Kidney glomerular epithelial cell (primary cell): Measurements from ENCODE around the gene TMEM132E.
A peak's percentile ranks its signal among the peaks of the same experiment; 100 is the strongest.

ENCODE experiments used
- DNase-seq: peaks from one replicate; lab custom pipeline; 2025; lab: John Stamatoyannopoulos, UW

TMEM132E gene

DNA sequence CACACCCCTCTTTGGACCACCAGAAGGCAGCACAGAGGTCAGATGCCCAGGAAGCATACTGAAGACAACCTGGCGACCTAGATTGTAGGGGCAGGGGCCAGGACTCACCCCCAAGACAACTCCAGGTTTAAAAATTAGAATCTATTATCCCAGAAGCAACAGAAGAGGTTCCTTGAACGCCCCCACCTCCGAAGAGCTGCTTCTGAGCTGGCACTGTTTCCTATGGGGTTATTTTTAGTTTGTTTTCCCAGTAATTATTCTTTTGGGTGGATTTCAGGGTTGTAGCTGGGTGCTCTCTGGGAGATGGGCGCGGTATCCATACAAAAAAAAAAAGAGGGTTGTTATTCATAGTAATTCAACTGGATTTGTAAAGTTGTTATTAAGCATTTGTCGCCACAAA is 10.4 kb upstream of the TMEM132E start:
- no peak for DNase-seq

DNA sequence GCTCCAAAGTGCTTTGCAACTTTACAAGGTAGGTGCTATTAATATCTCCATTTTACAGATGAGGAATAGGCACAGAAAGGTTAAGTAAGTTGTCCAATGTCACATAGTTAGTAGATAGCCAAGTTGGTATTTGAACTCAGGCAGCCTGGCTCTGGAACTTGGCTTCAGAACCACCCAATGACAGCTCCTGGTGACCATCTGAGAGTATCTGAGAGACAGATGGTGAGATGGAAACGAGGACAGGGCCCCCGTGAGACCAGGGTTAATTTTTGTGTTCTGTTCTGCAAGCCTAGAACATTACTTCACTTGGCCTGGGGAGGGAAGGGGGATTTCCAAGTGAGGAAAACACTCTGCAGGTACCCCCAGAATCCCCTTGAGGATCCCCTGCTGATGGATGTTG is 9.8 kb upstream of the TMEM132E start:
- DNase-seq, result no peak

DNA sequence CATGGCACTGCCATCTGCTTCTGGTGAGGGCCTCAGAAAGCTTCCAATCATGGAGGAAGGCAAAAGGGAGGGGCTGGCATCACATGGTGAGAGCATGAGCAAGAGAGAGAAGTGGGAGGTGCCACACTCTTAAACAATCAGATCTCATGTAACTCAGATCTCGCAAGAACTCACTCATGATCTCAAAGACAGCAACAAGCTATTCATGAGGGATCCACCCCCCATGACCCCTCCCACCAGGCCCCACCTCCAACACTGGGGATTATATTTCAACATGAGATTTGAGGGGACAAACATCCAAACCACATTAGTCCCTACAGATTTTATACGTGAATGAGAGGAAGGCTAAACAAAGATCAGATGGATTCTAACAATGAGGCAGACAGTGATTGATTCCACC is 8.9 kb upstream of the TMEM132E start:
- no peak for DNase-seq

DNA sequence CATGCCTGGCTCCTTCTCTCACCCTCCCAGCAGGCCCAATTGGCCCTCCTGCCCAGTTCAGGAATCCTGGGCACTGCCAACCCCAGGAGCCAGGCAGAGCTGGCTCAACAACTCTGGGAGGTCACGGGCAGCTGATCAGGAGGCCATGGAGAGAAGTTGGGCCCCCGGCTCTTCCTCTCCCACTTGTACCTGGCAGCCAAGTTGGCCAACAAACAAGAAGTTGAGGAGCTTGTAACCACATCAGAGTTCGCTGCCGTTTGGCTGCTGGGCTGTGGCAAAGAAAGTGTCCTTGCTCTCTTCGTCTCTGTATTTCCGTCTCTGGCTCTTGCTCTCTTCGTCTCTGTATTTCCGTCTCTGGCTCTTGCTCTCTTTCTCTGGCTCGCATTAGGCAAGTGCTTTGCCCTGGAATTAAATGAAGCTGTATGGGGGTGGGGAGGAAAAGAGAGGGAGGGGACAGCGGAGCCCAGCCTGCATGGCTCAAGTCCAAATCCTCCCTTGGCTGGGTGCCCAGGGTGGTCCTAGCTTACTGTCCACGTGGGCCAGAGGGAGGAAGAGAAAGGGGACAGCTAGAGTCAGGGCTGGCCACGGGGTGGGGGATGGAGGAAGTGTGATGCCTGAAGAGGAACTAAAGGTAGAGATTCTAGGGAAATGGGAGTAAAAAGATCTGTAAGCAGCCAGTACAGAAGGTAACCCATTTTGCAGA is 7.8 kb upstream of the TMEM132E start:
- DNase-seq, result no peak

DNA sequence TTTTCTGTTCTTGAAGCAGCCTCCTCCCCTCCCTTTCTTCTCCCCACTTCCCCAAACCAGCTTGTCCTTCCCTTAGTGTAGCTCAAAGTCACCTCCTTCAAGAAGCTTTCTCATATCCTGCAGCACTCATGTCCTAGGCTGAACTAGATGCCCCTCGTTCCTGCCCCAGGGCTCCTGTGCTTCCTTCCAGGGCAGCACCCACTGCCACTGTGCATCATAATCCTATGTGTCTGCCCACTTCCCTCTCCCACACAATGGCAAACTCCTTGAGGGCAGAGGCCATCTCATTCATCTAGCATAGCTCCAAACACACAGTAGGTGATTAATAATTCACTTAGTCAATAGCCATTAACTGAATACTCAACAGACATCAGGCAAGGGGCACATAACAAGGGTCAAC is 6.9 kb upstream of the TMEM132E start:
- DNase-seq, result no peak

DNA sequence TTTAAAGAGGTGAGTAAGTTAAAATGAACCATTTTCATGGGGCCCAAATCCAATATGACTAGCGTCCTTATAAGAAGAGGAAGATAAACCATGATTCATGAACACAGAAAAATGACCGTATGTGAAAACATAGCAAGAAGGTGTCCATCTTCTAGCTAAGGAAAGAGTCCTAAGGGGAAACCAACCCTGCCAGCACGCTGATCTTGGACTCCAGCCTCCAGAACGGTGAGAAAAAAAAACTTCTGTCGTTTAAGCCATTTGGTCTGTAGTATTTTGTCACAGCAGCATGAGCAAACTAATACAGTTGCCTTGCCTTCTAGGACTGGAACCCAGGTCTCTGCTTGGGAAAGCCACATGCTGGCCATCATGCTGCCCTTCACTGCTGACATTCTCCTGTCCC is 4.2 kb upstream of the TMEM132E start:
- DNase-seq, result no peak

DNA sequence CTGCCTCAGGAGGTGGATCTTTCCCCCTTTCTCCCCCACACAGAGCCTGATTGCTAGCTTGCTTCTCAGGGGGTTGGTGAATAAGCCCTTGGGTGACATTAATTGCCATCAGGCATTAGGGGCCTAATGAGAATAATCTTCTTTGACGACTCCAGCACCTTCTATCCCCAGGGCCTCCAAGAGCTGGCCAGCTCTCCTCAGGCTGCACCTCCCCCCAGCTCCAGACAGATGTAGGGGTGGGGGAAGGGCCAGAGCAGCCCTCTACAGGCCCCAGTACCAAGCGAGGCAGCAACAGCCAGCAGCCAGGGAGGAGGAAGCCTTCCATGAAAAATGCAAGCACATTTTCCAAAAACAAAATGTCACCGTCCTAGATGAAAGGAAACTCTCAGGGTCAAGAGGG is 1.4 kb upstream of the TMEM132E start:
- no peak for DNase-seq

DNA sequence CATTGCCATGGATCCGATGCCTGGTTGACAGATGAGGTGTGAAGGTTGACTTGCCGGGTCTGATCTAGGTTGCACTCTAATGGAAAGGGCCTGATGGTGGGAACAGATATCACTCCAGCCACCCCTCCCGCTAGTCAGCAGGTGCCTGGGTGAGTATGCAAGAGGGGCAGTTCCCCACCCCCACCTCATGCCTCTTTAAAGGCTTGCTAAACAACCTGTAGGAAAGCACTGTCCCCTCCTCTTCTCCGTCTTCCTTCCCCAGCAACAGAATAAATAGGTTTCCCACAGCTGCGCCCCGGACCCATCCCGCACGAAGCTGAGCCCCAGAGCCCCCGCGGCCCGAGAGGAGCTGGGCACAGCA is 746 bp upstream of the TMEM132E start:
- no peak for DNase-seq

DNA sequence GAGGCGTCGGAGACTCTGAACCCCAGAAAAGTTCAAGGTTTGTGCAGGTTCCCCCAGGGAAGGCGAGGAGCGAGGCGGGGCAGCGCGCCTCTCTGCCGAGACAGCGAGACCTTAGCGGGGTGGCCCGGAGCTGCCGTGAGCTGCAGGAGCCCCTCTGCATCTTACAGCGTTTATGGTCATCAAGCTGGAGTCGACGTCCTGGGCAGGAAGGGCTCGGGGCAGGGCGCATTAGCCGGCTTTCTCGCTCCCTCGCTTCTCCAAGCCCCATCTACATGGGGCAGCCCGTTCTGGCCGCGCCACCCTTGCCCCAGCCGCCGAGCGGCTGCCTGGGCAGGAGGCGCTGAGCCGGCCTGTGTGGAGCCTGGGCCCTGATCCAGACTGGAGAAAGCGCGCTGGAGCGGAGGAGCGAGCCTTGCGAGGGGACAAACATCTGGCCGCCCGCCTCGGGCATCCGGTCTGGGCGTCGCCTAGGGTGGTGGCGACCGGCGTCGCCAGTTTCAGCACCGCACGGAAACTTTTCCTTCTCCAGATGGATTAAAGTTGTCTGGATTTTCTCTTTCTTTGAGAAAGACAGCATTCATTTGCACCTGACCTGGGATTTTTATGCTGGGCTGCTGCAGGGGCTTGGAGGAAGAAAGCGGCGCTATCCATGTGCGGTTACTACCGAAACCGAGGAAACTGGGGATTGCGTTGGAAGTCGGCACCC is 750 bp downstream of the TMEM132E start:
- no peak for DNase-seq

DNA sequence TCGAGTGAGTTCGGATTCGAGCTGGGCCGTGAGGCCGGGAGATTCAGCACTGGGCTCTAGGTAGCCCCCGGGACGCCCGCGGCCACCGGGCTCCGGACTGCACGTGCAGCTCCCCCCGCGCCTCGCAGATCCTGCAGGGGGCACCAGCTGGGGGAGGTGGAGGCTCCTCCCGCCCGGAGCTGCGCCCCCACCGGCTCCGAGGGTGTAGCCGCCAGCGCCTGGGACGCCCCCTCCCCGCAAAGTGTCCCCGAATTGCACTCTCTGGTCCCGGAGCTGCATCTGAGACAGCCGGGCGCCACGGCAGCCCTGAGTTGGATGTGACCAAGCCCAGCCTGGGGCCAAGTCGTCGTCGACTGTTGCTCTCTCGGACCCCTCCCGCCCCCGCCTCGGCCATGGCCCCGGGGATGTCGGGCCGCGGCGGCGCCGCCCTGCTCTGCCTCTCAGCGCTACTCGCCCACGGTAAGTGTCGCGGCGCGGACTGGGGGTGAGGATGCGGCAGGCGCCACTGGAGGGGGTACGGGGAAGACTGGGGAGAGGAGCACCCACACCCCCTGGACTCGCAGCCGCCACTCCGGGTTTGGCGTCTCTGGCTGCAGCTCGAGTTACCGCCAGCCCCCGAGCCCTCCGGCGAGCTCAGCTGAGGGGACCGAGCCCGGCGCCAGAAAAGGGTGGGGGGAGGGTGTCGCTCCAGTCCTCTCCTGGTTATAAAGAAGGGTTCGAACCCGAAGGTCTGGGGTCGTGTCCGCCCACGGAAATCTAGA is 1.5 kb downstream of the TMEM132E start:
- DNase-seq, result no peak

DNA sequence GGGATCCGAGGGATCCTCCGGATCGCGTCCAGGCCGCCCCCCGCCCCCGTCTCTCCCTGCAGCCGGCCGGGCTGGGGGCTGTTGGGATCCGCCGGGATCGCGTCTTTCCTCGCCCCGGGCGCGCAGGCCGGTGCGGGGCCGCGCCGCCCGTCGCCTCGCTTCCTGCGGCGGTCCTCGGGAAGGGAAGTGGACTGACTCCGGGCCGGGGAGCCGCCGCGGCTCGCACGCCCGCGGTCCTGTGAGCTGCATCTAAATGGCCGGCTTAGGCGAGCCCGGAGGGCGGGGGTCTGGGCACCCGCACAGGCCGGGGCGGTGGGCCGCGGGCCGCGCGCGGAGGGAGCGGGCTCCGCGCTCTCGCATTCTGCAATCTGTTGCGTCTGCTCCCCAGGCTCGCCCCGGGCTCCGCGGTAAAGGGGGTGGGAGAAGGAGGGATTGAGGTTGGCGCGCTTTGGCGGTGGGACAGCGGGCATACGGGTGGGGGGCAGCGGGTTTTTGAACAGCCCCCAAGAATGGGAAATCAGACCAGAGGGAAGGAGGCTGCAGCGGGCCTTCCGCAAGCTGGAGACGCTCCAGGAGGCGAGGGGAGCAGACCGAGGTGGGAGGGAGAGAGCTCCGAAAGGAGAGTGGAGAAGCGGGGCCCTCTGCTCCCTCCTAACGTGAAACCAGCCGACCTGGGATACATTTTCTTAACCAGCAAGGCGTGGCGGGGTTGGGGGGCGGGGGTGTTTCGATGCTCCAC is 2.2 kb downstream of the TMEM132E start:
- DNase-seq, result no peak

DNA sequence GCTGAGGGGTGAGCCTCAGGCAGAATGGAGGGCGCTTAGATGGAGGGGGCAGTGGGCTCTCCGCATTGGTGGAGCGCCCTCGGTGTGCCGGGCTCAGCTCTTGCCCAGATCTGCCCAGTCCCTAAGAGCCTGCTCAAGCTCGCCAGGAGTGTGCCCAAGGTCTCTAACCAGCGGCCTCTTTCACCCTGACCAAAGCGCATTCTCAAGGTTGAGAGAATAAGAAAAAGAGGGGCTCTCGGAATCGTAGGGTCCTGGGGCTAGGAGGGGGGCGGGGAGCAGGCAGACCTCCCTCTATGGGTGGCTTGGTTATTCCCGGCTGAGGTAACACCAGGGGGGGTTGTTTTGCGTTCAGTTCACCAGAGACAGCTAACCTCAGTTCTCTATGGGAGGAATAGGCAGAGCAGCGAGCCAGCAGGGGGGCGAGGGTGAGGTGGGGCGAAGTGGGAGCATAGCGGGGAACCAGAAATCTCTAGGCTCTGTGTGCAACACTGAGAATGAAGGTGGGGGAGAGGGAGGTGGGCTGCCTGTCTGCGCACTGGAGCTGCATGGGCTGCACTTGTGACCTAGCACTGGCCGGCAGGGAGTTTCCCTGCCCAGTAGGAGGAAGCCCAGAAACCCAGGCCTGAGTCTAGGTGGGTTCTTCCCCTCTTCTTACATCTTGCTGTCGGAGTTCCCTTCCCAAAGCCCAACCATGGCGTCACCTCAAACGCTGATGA is 3.0 kb downstream of the TMEM132E start:
- DNase-seq, result no peak

DNA sequence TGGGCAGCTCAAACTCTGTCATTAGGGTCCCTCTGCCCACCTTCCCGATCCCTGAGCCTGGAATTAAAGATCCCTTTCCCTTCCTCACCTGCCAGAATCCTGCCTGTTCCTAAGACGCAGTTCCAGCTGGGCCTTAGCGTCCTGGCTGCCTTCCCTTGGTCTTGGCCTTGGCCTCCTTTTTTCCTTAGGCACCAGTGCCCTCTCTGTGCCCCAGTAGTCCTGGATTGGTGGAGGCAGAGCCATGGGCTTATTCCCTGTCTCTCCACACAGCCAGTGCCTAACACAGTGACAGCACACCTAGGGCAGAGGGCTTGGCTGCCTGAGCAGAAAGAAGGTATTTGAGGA is 3.5 kb downstream of the TMEM132E start:
- no peak for DNase-seq

DNA sequence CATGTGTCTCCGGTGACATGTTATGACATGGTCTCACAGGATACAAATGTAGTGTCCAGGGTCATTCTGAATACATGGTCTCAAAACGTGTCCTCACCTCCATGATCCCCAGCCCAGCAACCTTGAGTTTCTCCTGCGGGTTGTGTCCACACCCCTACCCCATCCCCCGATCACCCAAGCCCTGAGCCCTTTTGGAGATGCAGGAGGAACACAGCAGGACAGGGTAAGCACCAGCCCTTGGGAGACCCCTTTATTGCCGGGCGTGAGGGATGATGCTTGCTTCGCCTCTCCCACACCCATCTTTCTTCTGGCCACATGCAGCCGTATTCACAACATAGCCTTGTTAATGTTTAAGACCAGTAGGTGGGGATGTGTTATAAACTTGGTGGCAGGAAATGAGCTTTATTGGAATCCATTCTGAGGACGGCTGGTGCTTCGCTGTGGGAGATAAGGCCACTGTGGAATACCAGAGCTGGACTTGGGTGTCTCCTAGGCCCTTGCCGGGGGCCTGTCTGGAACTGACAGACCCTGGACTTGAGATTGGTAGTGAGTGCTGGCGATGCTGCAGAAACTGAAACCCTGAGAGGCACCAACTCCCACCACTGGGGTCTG is 5.5 kb downstream of the TMEM132E start:
- DNase-seq, result peak; percentile 36

DNA sequence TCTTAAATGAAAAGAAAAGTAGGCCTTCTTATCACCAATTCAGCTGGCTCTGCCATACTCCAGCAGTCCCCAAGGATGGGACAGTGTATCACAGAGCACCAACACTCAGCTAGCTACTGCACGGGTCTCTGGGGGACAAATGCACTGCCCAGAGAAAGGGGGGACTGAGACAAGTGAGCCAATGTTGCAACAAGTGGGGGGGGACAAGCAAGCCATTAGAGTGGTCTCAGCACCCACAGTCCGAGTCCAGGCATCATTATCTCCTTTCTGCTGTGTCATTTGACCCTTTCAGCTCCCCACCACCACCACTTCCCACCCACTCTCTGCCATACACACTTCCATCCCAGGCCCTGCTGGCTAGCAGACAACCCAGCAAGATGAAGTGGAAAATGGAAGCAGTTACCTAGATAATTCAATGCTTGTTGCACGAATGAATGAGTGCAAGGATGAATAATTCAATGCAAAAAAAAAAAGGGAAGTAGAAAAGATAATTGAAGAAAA is 7.0 kb downstream of the TMEM132E start:
- no peak for DNase-seq

DNA sequence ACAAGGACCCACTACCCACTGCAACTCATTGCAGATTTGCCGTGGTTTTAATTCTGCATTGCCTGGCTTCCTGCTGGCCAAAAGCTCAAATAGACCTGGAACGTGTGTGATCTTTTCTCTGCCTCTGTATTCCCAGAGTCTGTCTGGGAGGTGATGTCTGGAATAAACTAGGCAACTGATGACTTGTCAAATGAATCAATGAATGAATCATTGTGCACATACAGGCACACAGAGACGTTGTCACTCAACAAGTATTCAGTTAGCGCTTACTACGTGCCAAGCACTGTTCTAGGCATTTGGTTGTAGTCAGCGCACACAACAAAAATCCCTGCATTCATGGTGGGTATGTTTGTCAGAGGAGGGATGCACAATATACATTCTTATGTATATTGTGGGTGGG is 8.9 kb downstream of the TMEM132E start:
- DNase-seq, result no peak

DNA sequence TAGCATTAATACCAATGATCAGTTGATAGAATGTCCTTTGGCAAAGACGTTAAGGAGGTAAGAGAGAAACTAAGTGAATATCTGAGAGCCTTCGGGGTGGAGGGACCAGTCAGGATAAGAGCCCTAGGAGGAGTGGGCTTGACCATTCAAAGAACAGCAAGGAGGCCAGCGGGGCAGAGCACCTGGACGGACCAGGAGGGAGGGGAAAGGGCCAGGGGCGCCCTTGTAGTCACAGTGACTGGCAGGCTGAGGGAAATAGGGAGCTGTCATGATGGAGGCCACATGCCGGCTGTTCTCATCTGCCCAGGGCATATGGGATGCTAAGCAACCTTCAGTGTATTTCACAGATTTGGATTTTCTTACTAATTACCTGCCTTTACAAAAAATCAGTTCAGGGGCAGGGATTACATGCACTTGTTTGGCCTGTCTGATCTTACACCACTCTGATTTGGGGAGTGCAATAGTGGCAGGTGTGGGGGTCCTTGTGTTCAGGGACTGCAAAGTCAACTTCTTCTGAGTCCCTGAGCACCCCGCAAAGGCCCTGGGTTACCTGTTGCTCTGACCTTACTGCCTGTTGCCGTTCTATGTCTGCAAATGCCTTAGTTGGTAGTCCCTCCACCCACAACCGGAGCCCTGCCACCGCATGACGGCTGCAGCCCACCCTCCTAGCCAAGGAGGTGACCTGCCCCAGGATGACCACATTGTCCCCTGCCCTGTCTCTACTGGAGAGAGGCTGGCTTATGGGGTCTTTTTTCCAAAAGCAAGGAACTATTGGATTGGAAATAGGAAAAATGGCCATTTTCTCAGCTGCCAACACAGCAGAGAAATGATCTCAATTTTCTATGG is 10.0 kb downstream of the TMEM132E start:
- no peak for DNase-seq

DNA sequence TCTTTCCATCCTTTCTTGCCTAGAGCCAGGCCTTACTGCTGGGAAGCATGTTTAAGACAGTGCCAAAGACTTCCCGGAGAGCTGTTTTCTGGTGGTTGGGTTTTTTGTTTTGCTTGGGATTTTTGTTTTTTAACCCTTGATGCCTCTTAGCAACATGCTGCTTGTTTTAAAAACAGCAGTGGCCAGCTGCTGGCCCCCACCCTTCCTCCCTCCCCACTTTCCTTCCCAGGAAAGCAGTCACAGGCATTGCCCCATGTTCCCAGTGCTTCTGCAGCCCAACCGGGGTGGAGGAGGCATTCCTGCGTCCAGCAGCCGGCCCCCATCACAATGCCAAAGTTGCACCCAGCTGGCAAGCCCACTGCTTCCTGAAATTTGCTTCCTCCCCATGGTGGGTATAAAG is 12.6 kb downstream of the TMEM132E start:
- no peak for DNase-seq

DNA sequence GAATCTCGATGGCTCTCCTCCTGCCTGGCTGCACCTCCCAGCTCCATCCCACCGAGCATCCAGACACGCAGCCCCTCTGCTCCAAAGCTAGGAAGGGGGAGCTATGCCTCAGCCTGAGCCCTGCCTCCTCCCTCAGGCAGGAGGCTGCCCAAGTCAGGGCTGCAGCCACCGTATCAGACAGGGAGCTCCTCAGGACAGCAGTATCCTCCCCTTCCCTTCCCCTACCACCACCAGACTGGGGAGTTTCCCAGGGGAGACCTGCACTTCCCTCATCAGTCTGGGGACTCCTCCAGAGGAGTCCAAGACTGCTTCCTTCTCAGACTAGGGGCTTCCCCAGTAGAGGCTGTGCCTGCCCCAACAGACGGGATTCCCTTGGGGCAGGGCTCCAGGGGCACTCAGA is 17.5 kb downstream of the TMEM132E start:
- no peak for DNase-seq

DNA sequence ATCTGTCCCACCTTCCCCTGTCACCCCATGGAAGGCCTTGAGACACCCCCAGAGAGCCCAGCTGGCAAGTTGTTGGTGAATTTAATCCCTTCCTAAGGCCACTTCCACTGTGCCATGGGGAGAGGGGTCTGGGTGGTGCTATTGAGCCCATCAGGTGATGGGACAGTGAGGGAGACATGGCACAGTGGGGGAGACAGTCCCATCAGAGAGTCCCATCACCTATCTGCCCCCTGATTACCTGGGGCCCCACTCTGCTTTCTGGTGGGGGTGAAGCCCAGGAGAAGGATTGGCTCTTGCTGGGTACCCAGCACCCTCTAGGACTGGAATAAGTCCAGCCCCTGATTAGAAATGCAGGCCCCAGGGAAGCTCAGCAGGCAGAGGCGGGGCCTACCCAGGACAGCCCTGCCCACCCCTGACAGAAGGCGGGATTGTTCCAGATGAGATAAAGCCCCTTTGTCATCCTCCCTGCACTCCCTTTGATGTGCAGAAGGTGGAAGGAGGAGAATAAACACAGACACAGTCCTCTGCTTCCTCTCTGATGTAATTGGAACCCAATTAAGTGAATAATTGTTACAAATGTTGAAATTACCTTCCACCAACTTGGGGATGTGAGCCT is 18.9 kb downstream of the TMEM132E start:
- no peak for DNase-seq
